Stomach (tissue), 4 donors: Measurements from ENCODE around the gene TLL2.

ENCODE experiments used
- EP300 ChIP-seq: sonication (generic); formaldehyde crosslinking; IDR thresholded peaks from one replicate; pipeline ENCODE4 v1.6.1; 2017; ENCODE audit warnings: antibody characterized with exemption
- POLR2A ChIP-seq, 4 donors: fragments of 450-650 bp; IDR thresholded peaks; one replicate each; pipeline ENCODE4 v1.6.1; 2016; ENCODE audit warnings: antibody characterized with exemption in 4 of 4, control low read depth in 2 of 4, mild to moderate bottlenecking in 1 of 4, moderate library complexity in 1 of 4
- POLR2AphosphoS5 ChIP-seq, 3 donors: sonication (generic); formaldehyde crosslinking; IDR thresholded peaks; one replicate each; pipeline ENCODE4 v1.6.1; 2016; ENCODE audit warnings: antibody characterized with exemption in 3 of 3
- TF ChIP-seq, protein P1 (sequence below), 7 experiments: fragments of 450-650 bp in 4 of 7; fragments of 200-600 bp in 3 of 7; sonication (generic) in 3 of 7; IDR thresholded peaks; one replicate each; pipeline ENCODE4 v1.5.1; 2016 to 2019; ENCODE audit warnings: antibody characterized with exemption in 7 of 7, control low read depth in 2 of 7, mild to moderate bottlenecking in 1 of 7

- TF ChIP-seq POLR2AphosphoS5 (IDR thresholded peaks at IDR 0.05): no peak
- TF ChIP-seq, protein P1, sequence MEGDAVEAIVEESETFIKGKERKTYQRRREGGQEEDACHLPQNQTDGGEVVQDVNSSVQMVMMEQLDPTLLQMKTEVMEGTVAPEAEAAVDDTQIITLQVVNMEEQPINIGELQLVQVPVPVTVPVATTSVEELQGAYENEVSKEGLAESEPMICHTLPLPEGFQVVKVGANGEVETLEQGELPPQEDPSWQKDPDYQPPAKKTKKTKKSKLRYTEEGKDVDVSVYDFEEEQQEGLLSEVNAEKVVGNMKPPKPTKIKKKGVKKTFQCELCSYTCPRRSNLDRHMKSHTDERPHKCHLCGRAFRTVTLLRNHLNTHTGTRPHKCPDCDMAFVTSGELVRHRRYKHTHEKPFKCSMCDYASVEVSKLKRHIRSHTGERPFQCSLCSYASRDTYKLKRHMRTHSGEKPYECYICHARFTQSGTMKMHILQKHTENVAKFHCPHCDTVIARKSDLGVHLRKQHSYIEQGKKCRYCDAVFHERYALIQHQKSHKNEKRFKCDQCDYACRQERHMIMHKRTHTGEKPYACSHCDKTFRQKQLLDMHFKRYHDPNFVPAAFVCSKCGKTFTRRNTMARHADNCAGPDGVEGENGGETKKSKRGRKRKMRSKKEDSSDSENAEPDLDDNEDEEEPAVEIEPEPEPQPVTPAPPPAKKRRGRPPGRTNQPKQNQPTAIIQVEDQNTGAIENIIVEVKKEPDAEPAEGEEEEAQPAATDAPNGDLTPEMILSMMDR (IDR thresholded peaks at IDR 0.05): no peak
- TF ChIP-seq POLR2A (IDR thresholded peaks at IDR 0.05): no peak
- TF ChIP-seq EP300: no peak
These were observed 191.9 kb downstream of the TLL2 start for GRCh38 chr10:96321822-96322221.
